ENCODE results near the gene LARP4B. TPM values are rescaled to one million over a fixed set of nuclear protein-coding genes. Genes with fewer than 3 reads are reported as not detected.

The LARP4B gene
- total and polyA plus RNA-seq, 8 donors: 45.1 to 122 (median 54.4) TPM

- TF ChIP-seq CTCF (IDR thresholded peaks at IDR 0.05): no peak
- Histone ChIP-seq H3K4me1 (no peaks in the 10 kb centered on the region), H3K36me3 (peaks cover 0 to 100% of the 10 kb centered on the region in 2 donors), H3K27ac (no peak overlapping the region), H3K9me3 (no peaks in the 10 kb centered on the region), H3K4me3 (no peak overlapping the region), H3K27me3 (no peaks in the 10 kb centered on the region)
- ATAC-seq: no peak
- DNase-seq: no peak
- intact Hi-C loops (cut with DNase I): no loop called here
These were observed 119.9 kb downstream of the LARP4B start for GRCh38 chr10:811379-812175.

- H3K4me1 ChIP-seq: no peaks in the 10 kb centered on the region
- H3K27me3 ChIP-seq: no peaks in the 10 kb centered on the region
- intact Hi-C loops (cut with DNase I): no loop called here
- H3K27ac ChIP-seq: no peak overlapping the region
- no peaks in the 10 kb centered on the region for H3K9me3 ChIP-seq
- no peak for TF ChIP-seq CTCF (IDR thresholded peaks at IDR 0.05)
- DNase-seq (peak in 2 of 4 donors; percentile 41 to 43), ATAC-seq (peak; percentile 50)
- H3K4me3 ChIP-seq: no peak overlapping the region
- H3K36me3 ChIP-seq: peaks cover 0 to 100% of the 10 kb centered on the region in 2 donors
These were observed 121.1 kb downstream of the LARP4B start for GRCh38 chr10:810351-810846.

GRCh38 chr10:809671-810350 lies 121.7 kb downstream of the LARP4B start:
- TF ChIP-seq CTCF (IDR thresholded peaks at IDR 0.05): no peak
- intact Hi-C loops (cut with DNase I): no loop called here
- Histone ChIP-seq H3K36me3 (peaks cover 0 to 98% of the 10 kb centered on the region in 2 donors), H3K4me3 (no peak overlapping the region), H3K27me3 (no peaks in the 10 kb centered on the region), H3K27ac (no peak overlapping the region), H3K9me3 (no peaks in the 10 kb centered on the region), H3K4me1 (peaks cover 0 to 5% of the 10 kb centered on the region in 2 donors)
- ATAC-seq (no peak), DNase-seq (peak in 1 of 4 donors; percentile 60)

DNA sequence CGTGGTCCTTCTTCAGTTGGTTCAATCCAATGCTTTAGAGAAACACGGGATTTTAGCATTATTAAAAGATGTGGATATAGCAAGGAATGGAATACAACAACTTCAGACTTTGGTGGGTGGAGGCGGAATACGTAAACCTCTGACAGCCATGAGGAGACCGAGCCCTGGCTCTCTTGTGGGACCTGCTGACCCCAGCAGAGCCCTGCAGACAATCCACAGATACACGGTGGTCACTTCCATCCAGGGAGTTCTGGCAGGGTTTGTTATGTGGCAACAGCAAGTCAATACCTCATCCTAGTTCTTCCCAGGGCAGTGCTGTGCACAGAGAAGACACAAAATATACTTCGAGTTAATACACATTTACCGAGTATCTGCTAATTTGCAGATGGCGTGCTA lies 123.5 kb downstream of the LARP4B start:
- Histone ChIP-seq H3K36me3 (peaks cover 0 to 80% of the 10 kb centered on the region in 2 donors), H3K27me3 (no peaks in the 10 kb centered on the region), H3K4me3 (no peak overlapping the region), H3K27ac (no peak overlapping the region), H3K9me3 (no peaks in the 10 kb centered on the region), H3K4me1 (peaks cover 0 to 13% of the 10 kb centered on the region in 2 donors)
- ATAC-seq (no peak), DNase-seq (no peak)
- TF ChIP-seq CTCF (IDR thresholded peaks at IDR 0.05): no peak
- intact Hi-C loops (cut with DNase I): no loop called here
